K562 (cell line): ENCODE results near the gene SCARF2. TPM values are rescaled to one million over a fixed set of nuclear protein-coding genes. Genes with fewer than 3 reads are reported as not detected.

ENCODE experiments used
- DPF2 ChIP-seq: fragments of 450-650 bp; IDR thresholded peaks from 2 replicates; pipeline ENCODE4 v1.6.1; 2016
- EZH2 ChIP-seq: IDR thresholded peaks from 2 replicates; pipeline ENCODE4 v1.6.1; 2012; ENCODE audit warnings: low read depth, mild to moderate bottlenecking, inconsistent platforms, low read length, borderline replicate concordance
- FOXA1 ChIP-seq: fragments of 450-650 bp; IDR thresholded peaks from 2 replicates; pipeline ENCODE4 v1.6.1; 2016; ENCODE audit warnings: mild to moderate bottlenecking, borderline replicate concordance
- MCM3 ChIP-seq: fragments of 450-650 bp; IDR thresholded peaks from 2 replicates; pipeline ENCODE4 v1.6.1; 2016
- MYNN ChIP-seq, 2 experiments: sonication (generic); formaldehyde crosslinking in 1 of 2; IDR thresholded peaks; 2 replicates each; pipeline versions ENCODE4 v1.5.0 to v1.6.1; 2016 to 2020; ENCODE audit warnings: antibody characterized with exemption in 1 of 2, missing genetic modification reagents in 1 of 2
- OTX1 ChIP-seq: fragments of 450-650 bp; formaldehyde crosslinking; IDR thresholded peaks from 2 replicates; pipeline ENCODE4 v1.4.0; 2022; ENCODE audit warnings: mild to moderate bottlenecking
- POLR2H ChIP-seq: IDR thresholded peaks from 2 replicates; pipeline ENCODE4 v1.6.1; 2016; ENCODE audit warnings: missing genetic modification characterization, low read depth, mild to moderate bottlenecking, control low read depth, missing compliant biosample characterization, moderate library complexity
- TEAD1 ChIP-seq, 2 experiments: fragments of 450-650 bp in 1 of 2; sonication (generic) in 1 of 2; formaldehyde crosslinking; IDR thresholded peaks; 2 replicates each; pipeline versions ENCODE4 v1.4.0 to v1.8.0; 2020 to 2022; ENCODE audit warnings: mild to moderate bottlenecking in 2 of 2, missing genetic modification reagents in 1 of 2
- ZNF316 ChIP-seq: fragments of 450-650 bp; IDR thresholded peaks from 2 replicates; pipeline ENCODE4 v1.6.1; 2016
- ZNF785 ChIP-seq: fragments of 250-450 bp; sonication (Bioruptor Pico); IDR thresholded peaks from 2 replicates; pipeline ENCODE4 v1.4.0; 2020; ENCODE audit warnings: mild to moderate bottlenecking
- polyA plus RNA-seq, 8 experiments: library from polyadenylated mRNA; depleted of rRNA in 4 of 8; stranded (reverse) in 5 of 8; unstranded in 3 of 8; fragments of >200 nt; fragmentation: Nextera tagmentation in 2 of 8; fragmentation: Illumina TruSeq in 1 of 8; extraction: Ambion mirVana in 2 of 8; extraction: Trizol in 1 of 8; gene quantifications; 2 replicates each; pipeline versions ENCODE4 v1.2.1 to v1.2.3, GENCODE V29; 2011 to 2014; ENCODE audit warnings: inconsistent platforms in 1 of 8, missing spikeins in 1 of 8
- total RNA-seq, 7 experiments: library from RNA; depleted of rRNA in 6 of 7; stranded (reverse); fragments of >200 nt in 6 of 7; fragmentation: Illumina TruSeq in 2 of 7; extraction: Trizol in 2 of 7; gene quantifications; 2 replicates each; pipeline versions ENCODE4 v1.2.1 to v1.2.3, GENCODE V29; 2011 to 2021; ENCODE audit warnings: low replicate concordance in 1 of 7
- TF ChIP-seq, protein P1 (sequence below): sonication (generic); formaldehyde crosslinking; IDR thresholded peaks from 2 replicates; pipeline ENCODE4 v1.9.0; 2022; ENCODE audit warnings: mild to moderate bottlenecking, missing genetic modification reagents
- TF ChIP-seq, protein P2 (sequence below): fragments of 150-350 bp; IDR thresholded peaks from 2 replicates; pipeline ENCODE4 v1.6.1; 2014; ENCODE audit warnings: low read depth, mild to moderate bottlenecking, low read length, borderline replicate concordance
- TF ChIP-seq, protein P3 (sequence below): sonication (generic); formaldehyde crosslinking; IDR thresholded peaks from 2 replicates; pipeline ENCODE4 v1.8.1; 2023; ENCODE audit warnings: mild to moderate bottlenecking, missing genetic modification reagents, moderate library complexity
- TF ChIP-seq, protein P4 (sequence below), 2 experiments: IDR thresholded peaks in 1 of 2; conservative IDR thresholded peaks in 1 of 2; 2 replicates each; pipeline ENCODE4 v1.6.1; 2016; ENCODE audit warnings: low read depth in 2 of 2, mild to moderate bottlenecking in 1 of 2, missing compliant biosample characterization in 1 of 2, missing genetic modification characterization in 1 of 2, moderate library complexity in 1 of 2
- TF ChIP-seq, protein P5 (sequence below): fragments of 250-450 bp; sonication (Bioruptor Pico); IDR thresholded peaks from 2 replicates; pipeline ENCODE4 v1.9.0; 2021; ENCODE audit warnings: mild to moderate bottlenecking, inconsistent platforms

The SCARF2 gene
- total and polyA plus RNA-seq, 9 of the 15 experiments (the other 6 are each of a cell fraction or from before 2014, with no cell fraction given) = 0.06 to 0.32 (median 0.21) TPM; not detected in 5

DNA sequence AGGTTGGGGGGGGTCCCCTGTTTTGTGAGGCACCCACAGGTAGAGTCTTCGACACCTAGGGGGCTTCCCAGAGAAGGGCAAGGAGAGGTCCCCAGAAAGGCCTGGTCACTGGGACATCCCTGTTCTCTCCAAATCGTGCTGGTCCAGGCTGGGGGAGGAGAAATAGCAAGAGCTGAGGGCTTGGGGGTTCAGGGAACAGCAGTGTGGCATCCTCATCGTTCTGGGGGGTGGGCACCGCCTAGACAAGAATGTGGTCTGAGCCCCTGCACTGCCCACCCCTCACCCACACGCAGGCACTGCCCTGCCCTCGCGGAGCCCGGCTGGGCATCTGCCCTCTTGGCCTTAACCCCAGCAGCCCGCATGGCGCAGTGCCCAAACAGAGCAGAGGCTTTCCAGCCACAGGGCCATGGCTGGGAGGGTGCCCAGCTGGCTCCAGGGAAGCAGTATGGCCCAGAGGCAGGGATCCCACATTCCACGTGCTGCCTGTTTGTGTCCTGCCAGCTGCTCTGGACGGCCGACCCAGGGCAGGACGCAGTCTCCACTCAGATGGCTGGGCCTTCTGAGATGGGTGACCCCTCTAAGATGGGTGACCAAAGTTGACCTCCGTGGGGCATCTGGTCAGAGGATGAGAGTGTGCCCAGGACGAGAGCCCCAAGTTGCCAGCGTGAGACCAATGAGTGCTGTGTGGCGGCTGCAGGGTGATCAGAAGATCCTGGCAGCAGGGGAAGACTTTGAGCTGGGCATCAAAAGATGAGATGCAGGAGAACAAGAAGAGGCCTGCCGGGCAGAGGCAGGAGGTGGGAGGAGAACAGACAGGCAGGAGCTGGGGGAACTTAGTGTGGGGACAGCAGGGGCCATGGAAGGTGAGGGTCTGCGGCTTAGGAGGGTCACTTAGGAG lies 14.4 kb downstream of the SCARF2 start (continued):
- TF ChIP-seq, protein P1, sequence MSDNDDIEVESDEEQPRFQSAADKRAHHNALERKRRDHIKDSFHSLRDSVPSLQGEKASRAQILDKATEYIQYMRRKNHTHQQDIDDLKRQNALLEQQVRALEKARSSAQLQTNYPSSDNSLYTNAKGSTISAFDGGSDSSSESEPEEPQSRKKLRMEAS = peak; percentile 12; the same call in 1 of the 2 replicates
- TF ChIP-seq ZNF316 (no peak), MYNN (IDR thresholded peaks at IDR 0.05) (no peak), MYNN (CRISPR knock-in tag; IDR thresholded peaks at IDR 0.05) (no peak), DPF2 (no peak), ZNF785 (CRISPR knock-in tag) (no peak), MCM3 (0 out of 2 replicates have a peak, but pooled peaks have one; percentile 64), POLR2H (tag) (no peak), OTX1 (CRISPR knock-in tag) (peak; percentile 20; the same call in 1 of the 2 replicates), TEAD1 (CRISPR knock-in tag; IDR thresholded peaks at IDR 0.05) (peak in 1 of 2 experiments; percentile 58; a peak in 1 of 4 replicates), FOXA1 (no peak), EZH2 (peak; percentile 65; the same call in 1 of the 2 replicates)
- TF ChIP-seq, protein P2, sequence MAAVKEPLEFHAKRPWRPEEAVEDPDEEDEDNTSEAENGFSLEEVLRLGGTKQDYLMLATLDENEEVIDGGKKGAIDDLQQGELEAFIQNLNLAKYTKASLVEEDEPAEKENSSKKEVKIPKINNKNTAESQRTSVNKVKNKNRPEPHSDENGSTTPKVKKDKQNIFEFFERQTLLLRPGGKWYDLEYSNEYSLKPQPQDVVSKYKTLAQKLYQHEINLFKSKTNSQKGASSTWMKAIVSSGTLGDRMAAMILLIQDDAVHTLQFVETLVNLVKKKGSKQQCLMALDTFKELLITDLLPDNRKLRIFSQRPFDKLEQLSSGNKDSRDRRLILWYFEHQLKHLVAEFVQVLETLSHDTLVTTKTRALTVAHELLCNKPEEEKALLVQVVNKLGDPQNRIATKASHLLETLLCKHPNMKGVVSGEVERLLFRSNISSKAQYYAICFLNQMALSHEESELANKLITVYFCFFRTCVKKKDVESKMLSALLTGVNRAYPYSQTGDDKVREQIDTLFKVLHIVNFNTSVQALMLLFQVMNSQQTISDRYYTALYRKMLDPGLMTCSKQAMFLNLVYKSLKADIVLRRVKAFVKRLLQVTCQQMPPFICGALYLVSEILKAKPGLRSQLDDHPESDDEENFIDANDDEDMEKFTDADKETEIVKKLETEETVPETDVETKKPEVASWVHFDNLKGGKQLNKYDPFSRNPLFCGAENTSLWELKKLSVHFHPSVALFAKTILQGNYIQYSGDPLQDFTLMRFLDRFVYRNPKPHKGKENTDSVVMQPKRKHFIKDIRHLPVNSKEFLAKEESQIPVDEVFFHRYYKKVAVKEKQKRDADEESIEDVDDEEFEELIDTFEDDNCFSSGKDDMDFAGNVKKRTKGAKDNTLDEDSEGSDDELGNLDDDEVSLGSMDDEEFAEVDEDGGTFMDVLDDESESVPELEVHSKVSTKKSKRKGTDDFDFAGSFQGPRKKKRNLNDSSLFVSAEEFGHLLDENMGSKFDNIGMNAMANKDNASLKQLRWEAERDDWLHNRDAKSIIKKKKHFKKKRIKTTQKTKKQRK = no peak
- TF ChIP-seq, protein P3, sequence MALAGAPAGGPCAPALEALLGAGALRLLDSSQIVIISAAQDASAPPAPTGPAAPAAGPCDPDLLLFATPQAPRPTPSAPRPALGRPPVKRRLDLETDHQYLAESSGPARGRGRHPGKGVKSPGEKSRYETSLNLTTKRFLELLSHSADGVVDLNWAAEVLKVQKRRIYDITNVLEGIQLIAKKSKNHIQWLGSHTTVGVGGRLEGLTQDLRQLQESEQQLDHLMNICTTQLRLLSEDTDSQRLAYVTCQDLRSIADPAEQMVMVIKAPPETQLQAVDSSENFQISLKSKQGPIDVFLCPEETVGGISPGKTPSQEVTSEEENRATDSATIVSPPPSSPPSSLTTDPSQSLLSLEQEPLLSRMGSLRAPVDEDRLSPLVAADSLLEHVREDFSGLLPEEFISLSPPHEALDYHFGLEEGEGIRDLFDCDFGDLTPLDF (CRISPR knock-in tag) = peak; percentile 7; the same call in 1 of the 2 replicates
- TF ChIP-seq, protein P4, sequence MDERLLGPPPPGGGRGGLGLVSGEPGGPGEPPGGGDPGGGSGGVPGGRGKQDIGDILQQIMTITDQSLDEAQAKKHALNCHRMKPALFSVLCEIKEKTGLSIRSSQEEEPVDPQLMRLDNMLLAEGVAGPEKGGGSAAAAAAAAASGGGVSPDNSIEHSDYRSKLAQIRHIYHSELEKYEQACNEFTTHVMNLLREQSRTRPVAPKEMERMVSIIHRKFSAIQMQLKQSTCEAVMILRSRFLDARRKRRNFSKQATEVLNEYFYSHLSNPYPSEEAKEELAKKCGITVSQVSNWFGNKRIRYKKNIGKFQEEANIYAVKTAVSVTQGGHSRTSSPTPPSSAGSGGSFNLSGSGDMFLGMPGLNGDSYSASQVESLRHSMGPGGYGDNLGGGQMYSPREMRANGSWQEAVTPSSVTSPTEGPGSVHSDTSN (CRISPR knock-in tag; IDR thresholded peaks at IDR 0.05; ENCODE audit: low read depth) = peak; percentile 11; the same call in 1 of the 2 replicates
- TF ChIP-seq, protein P4 (tag; conservative IDR thresholded peaks at IDR 0.05; ENCODE audit: low read depth) = no peak
- TF ChIP-seq, protein P5, sequence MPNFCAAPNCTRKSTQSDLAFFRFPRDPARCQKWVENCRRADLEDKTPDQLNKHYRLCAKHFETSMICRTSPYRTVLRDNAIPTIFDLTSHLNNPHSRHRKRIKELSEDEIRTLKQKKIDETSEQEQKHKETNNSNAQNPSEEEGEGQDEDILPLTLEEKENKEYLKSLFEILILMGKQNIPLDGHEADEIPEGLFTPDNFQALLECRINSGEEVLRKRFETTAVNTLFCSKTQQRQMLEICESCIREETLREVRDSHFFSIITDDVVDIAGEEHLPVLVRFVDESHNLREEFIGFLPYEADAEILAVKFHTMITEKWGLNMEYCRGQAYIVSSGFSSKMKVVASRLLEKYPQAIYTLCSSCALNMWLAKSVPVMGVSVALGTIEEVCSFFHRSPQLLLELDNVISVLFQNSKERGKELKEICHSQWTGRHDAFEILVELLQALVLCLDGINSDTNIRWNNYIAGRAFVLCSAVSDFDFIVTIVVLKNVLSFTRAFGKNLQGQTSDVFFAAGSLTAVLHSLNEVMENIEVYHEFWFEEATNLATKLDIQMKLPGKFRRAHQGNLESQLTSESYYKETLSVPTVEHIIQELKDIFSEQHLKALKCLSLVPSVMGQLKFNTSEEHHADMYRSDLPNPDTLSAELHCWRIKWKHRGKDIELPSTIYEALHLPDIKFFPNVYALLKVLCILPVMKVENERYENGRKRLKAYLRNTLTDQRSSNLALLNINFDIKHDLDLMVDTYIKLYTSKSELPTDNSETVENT (CRISPR knock-in tag) = peak; percentile 38; the same call in 1 of the 2 replicates
